ENCODE measurements around the gene ZIM2.

ZIM2 gene

DNA sequence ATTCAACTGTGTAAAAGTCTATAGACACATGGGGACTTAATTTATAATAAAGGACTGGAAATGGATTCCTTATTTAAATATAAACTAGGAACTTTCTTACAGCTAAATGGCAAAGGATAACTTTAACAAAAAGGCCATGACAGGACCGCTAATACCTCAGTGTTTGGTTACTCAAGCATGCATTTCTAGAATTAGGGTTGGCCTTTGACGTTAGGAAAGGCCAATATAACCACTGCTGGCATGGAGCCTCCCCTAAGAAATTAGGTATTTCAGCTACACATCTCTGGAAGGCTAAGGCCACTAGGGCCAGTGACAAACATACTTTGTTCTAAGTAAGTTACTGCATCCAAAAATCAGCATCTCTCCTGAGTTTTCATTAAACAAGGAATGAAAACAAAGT is 9.3 kb downstream of the ZIM2 start:
- H3K4me3 ChIP-seq (ENCODE audit: low read length in 2 of 2): no peak overlapping the region
- no peaks in the 10 kb centered on the region for H3K27me3 ChIP-seq (ENCODE audit: control insufficient read depth in 2 of 2, insufficient read depth in 2 of 2, low read length in 2 of 2)
- H3K36me3 ChIP-seq (ENCODE audit: control insufficient read depth in 2 of 2, insufficient read depth in 2 of 2, low read length in 2 of 2): no peaks in the 10 kb centered on the region
- H3K9ac ChIP-seq (ENCODE audit: low read depth in 1 of 2, low read length in 2 of 2): no peak overlapping the region
- peaks cover 5% of the 10 kb centered on the region in 2 donors for H3K9me3 ChIP-seq (ENCODE audit: control insufficient read depth in 2 of 2, low read length in 2 of 2)
- H3K27ac ChIP-seq (ENCODE audit: low read depth in 2 of 2, low read length in 2 of 2): no peak overlapping the region
- H3K4me1 ChIP-seq (ENCODE audit: control insufficient read depth in 2 of 2, insufficient read depth in 2 of 2, low read length in 2 of 2): no peaks in the 10 kb centered on the region

DNA sequence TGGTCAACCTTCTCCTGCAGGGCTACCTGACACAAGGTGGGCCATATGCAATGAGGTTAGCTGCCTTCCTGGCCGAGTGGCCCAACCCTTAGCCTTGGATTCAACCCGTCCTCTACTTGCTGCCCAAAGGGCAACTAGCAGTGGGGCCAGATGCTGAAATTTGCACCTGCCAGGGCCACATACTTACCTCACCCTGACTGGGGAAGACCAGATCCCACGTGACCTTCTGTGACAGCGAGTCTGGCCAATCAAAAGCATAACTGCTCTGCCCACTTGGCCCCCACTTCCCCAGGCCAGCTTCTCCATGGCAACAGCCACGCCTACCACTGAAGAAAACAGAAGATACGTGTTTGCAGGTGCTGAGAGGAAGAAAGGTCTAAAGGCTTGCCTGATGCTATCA is 10.9 kb downstream of the ZIM2 start:
- H3K27me3 ChIP-seq (ENCODE audit: control insufficient read depth in 2 of 2, insufficient read depth in 2 of 2, low read length in 2 of 2): no peaks in the 10 kb centered on the region
- H3K36me3 ChIP-seq (ENCODE audit: control insufficient read depth in 2 of 2, insufficient read depth in 2 of 2, low read length in 2 of 2): no peaks in the 10 kb centered on the region
- H3K9ac ChIP-seq (ENCODE audit: low read depth in 1 of 2, low read length in 2 of 2): no peak overlapping the region
- H3K4me1 ChIP-seq (ENCODE audit: control insufficient read depth in 2 of 2, insufficient read depth in 2 of 2, low read length in 2 of 2): no peaks in the 10 kb centered on the region
- H3K9me3 ChIP-seq (ENCODE audit: control insufficient read depth in 2 of 2, low read length in 2 of 2): peaks cover 2 to 5% of the 10 kb centered on the region in 2 donors
- H3K4me3 ChIP-seq (ENCODE audit: low read length in 2 of 2): no peak overlapping the region
- H3K27ac ChIP-seq (ENCODE audit: low read depth in 2 of 2, low read length in 2 of 2): no peak overlapping the region

DNA sequence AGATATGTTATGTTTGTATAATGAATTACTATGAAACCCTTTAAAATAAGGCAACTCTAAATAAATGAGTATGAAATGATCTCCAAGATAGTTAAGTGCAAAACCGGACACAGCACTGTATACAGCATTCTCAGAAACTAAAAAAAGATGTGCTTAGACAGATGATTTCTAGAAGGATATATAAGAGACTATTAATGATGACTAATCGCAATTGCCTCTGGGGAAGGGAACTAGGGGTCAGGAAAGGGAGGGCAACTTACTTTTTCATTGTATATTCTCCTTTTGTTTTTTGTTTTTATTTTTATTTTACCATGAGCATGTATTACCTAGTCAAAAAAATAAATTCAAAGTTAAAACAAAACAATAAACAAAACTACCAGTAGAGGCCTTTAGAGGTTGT is 12.8 kb downstream of the ZIM2 start:
- no peaks in the 10 kb centered on the region for H3K4me1 ChIP-seq (ENCODE audit: control insufficient read depth in 2 of 2, insufficient read depth in 2 of 2, low read length in 2 of 2)
- no peaks in the 10 kb centered on the region for H3K27me3 ChIP-seq (ENCODE audit: control insufficient read depth in 2 of 2, insufficient read depth in 2 of 2, low read length in 2 of 2)
- H3K9ac ChIP-seq (ENCODE audit: low read depth in 1 of 2, low read length in 2 of 2): no peak overlapping the region
- H3K27ac ChIP-seq (ENCODE audit: low read depth in 2 of 2, low read length in 2 of 2): no peak overlapping the region
- no peak overlapping the region for H3K4me3 ChIP-seq (ENCODE audit: low read length in 2 of 2)
- H3K9me3 ChIP-seq (ENCODE audit: control insufficient read depth in 2 of 2, low read length in 2 of 2): peaks cover 5 to 8% of the 10 kb centered on the region in 2 donors
- no peaks in the 10 kb centered on the region for H3K36me3 ChIP-seq (ENCODE audit: control insufficient read depth in 2 of 2, insufficient read depth in 2 of 2, low read length in 2 of 2)

DNA sequence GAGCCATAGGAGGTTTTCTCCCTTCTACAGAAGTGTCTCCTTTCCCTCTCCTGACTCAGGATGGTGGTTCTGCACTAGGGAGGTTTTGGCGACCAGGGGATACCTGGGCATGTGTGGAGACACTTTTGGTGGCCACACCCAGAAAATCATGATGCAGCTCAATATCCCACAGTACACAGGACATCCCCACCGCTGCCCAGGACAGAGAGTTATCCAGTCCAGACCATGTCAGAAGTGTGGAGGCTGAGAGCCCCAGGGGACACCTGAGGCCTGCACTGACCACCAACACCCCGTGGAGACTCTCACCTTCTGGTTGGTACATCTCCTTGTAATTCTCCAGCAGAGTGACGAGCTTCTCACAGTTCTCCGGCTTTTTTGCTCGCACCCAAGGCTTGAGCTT is 16.6 kb downstream of the ZIM2 start:
- H3K27me3 ChIP-seq (ENCODE audit: control insufficient read depth in 2 of 2, insufficient read depth in 2 of 2, low read length in 2 of 2): no peaks in the 10 kb centered on the region
- no peak overlapping the region for H3K4me3 ChIP-seq (ENCODE audit: low read length in 2 of 2)
- H3K4me1 ChIP-seq (ENCODE audit: control insufficient read depth in 2 of 2, insufficient read depth in 2 of 2, low read length in 2 of 2): no peaks in the 10 kb centered on the region
- no peak overlapping the region for H3K9ac ChIP-seq (ENCODE audit: low read depth in 1 of 2, low read length in 2 of 2)
- H3K27ac ChIP-seq (ENCODE audit: low read depth in 2 of 2, low read length in 2 of 2): no peak overlapping the region
- H3K9me3 ChIP-seq (ENCODE audit: control insufficient read depth in 2 of 2, low read length in 2 of 2): peaks cover 3 to 7% of the 10 kb centered on the region in 2 donors
- no peaks in the 10 kb centered on the region for H3K36me3 ChIP-seq (ENCODE audit: control insufficient read depth in 2 of 2, insufficient read depth in 2 of 2, low read length in 2 of 2)

DNA sequence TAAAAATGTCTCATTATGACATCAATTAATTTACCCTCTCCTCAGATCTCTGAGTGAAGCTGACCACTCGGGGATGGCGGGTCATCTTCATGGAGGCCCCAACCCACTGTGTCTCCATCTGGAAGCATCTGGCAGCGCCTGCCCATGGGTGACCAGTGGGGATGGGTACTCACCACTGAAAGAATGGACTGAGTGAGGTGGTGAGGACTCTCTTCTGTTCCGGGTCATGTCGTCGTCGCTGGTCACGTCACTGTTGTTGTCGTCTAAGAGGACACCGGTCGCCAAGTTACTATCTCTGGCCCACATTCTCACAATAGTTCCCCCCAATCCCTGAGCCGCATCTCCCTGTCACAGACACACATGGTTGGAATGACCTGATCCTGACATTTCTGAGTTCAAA is 17.1 kb downstream of the ZIM2 start:
- no peak overlapping the region for H3K27ac ChIP-seq (ENCODE audit: low read depth in 2 of 2, low read length in 2 of 2)
- H3K4me1 ChIP-seq (ENCODE audit: control insufficient read depth in 2 of 2, insufficient read depth in 2 of 2, low read length in 2 of 2): no peaks in the 10 kb centered on the region
- H3K9ac ChIP-seq (ENCODE audit: low read depth in 1 of 2, low read length in 2 of 2): no peak overlapping the region
- H3K27me3 ChIP-seq (ENCODE audit: control insufficient read depth in 2 of 2, insufficient read depth in 2 of 2, low read length in 2 of 2): no peaks in the 10 kb centered on the region
- no peaks in the 10 kb centered on the region for H3K36me3 ChIP-seq (ENCODE audit: control insufficient read depth in 2 of 2, insufficient read depth in 2 of 2, low read length in 2 of 2)
- peaks cover 3 to 7% of the 10 kb centered on the region in 2 donors for H3K9me3 ChIP-seq (ENCODE audit: control insufficient read depth in 2 of 2, low read length in 2 of 2)
- no peak overlapping the region for H3K4me3 ChIP-seq (ENCODE audit: low read length in 2 of 2)

DNA sequence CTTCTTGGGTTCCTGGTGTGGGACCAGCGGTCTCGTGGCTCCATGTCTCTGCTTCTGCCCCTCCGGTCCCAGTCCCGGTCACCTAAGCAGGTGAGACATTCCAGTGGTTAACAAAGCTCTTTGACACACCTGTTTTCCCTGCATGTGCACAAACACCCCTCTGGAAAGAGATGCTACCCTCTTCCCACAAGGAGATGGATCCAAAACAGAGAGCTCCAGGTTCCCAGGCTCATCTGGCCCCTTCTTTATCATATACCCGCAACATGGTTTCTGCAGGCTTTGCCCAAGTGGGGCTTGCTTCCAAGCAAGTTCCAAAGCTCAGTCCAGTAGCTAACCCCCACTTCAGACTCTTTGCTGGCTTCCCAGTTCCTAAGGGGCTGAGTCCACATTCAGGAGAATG is 17.8 kb downstream of the ZIM2 start:
- H3K36me3 ChIP-seq (ENCODE audit: control insufficient read depth in 2 of 2, insufficient read depth in 2 of 2, low read length in 2 of 2): no peaks in the 10 kb centered on the region
- H3K9ac ChIP-seq (ENCODE audit: low read depth in 1 of 2, low read length in 2 of 2): no peak overlapping the region
- H3K27ac ChIP-seq (ENCODE audit: low read depth in 2 of 2, low read length in 2 of 2): no peak overlapping the region
- no peak overlapping the region for H3K4me3 ChIP-seq (ENCODE audit: low read length in 2 of 2)
- H3K9me3 ChIP-seq (ENCODE audit: control insufficient read depth in 2 of 2, low read length in 2 of 2): peaks cover 0 to 7% of the 10 kb centered on the region in 2 donors
- no peaks in the 10 kb centered on the region for H3K27me3 ChIP-seq (ENCODE audit: control insufficient read depth in 2 of 2, insufficient read depth in 2 of 2, low read length in 2 of 2)
- H3K4me1 ChIP-seq (ENCODE audit: control insufficient read depth in 2 of 2, insufficient read depth in 2 of 2, low read length in 2 of 2): no peaks in the 10 kb centered on the region

DNA sequence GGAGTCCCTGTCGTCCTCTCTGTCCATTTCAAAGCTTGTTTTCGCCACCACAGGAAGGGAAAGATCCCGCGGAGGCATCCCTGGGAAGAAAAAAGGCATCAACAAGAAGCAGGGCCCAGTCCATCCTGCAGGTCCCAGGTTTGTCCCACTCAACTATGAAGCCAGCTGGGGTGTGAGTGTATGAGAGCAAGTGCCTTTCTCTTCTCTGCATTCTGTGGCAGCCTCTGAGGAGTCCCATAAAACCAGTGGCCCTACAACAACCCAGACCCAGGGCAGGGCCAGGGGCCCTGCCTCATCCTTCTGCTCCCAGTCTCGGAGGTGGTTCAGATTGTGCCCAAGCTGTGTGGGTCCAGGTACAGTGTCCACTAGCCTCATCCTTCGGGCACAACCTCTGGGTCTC is 18.9 kb downstream of the ZIM2 start:
- H3K4me3 ChIP-seq (ENCODE audit: low read length in 2 of 2): no peak overlapping the region
- no peaks in the 10 kb centered on the region for H3K36me3 ChIP-seq (ENCODE audit: control insufficient read depth in 2 of 2, insufficient read depth in 2 of 2, low read length in 2 of 2)
- no peak overlapping the region for H3K27ac ChIP-seq (ENCODE audit: low read depth in 2 of 2, low read length in 2 of 2)

DNA sequence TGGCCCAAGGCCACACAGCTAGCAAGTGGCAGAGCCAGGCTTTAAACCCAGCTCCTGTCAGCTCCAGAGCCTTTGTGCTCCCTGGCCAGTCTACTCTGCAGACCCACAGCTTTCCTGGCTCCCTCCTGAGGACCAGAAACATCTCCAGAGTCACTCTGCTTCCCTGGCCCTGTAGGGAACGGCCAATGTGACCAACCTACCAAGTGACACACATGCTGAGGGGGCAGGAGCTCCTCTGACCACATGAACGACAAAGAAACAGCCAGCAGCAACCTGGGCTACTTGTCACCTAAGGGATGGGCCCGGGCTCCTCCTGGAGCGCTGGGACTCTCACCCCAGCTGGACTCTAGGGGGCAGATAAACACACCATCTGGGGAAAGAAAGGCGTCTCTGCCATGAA is 19.3 kb downstream of the ZIM2 start:
- Histone ChIP-seq H3K4me3 (ENCODE audit: low read length in 2 of 2) (no peak overlapping the region), H3K27ac (ENCODE audit: low read depth in 2 of 2, low read length in 2 of 2) (no peak overlapping the region), H3K36me3 (ENCODE audit: control insufficient read depth in 2 of 2, insufficient read depth in 2 of 2, low read length in 2 of 2) (no peaks in the 10 kb centered on the region), H3K27me3 (ENCODE audit: control insufficient read depth in 2 of 2, insufficient read depth in 2 of 2, low read length in 2 of 2) (no peaks in the 10 kb centered on the region), H3K9ac (ENCODE audit: low read depth in 1 of 2, low read length in 2 of 2) (no peak overlapping the region), H3K9me3 (ENCODE audit: control insufficient read depth in 2 of 2, low read length in 2 of 2) (peaks cover 5 to 7% of the 10 kb centered on the region in 2 donors), H3K4me1 (ENCODE audit: control insufficient read depth in 2 of 2, insufficient read depth in 2 of 2, low read length in 2 of 2) (no peaks in the 10 kb centered on the region)

More for the DNA sequence above, 18.9 kb downstream of the ZIM2 start:
- Histone ChIP-seq H3K27me3 (ENCODE audit: control insufficient read depth in 2 of 2, insufficient read depth in 2 of 2, low read length in 2 of 2) (no peaks in the 10 kb centered on the region), H3K9me3 (ENCODE audit: control insufficient read depth in 2 of 2, low read length in 2 of 2) (peaks cover 2 to 7% of the 10 kb centered on the region in 2 donors), H3K4me1 (ENCODE audit: control insufficient read depth in 2 of 2, insufficient read depth in 2 of 2, low read length in 2 of 2) (no peaks in the 10 kb centered on the region), H3K9ac (ENCODE audit: low read depth in 1 of 2, low read length in 2 of 2) (no peak overlapping the region)

DNA sequence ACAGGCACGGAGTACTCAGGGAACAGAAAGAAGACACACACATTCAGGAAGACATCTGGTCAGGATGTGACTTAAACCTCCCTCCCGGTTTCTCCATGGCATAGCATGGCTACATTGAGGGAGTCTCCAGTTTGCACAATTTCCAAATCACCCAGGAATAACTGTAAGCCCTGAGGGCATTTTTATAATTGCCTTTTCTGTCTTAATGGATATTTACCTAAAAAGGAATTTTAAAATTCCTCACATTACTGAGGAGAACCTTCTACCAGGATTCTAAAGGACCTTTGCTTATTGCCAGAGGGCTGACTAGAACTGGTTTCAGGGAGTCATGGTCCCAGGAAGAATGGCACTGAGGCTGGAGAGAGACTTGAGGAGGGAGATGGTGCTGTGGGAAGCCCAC is 21.4 kb downstream of the ZIM2 start:
- H3K36me3 ChIP-seq (ENCODE audit: control insufficient read depth in 2 of 2, insufficient read depth in 2 of 2, low read length in 2 of 2): no peaks in the 10 kb centered on the region
- H3K27me3 ChIP-seq (ENCODE audit: control insufficient read depth in 2 of 2, insufficient read depth in 2 of 2, low read length in 2 of 2): no peaks in the 10 kb centered on the region
- H3K9me3 ChIP-seq (ENCODE audit: control insufficient read depth in 2 of 2, low read length in 2 of 2): peaks cover 5 to 7% of the 10 kb centered on the region in 2 donors
- no peak overlapping the region for H3K9ac ChIP-seq (ENCODE audit: low read depth in 1 of 2, low read length in 2 of 2)
- H3K4me1 ChIP-seq (ENCODE audit: control insufficient read depth in 2 of 2, insufficient read depth in 2 of 2, low read length in 2 of 2): no peaks in the 10 kb centered on the region
- H3K4me3 ChIP-seq (ENCODE audit: low read length in 2 of 2): no peak overlapping the region
- no peak overlapping the region for H3K27ac ChIP-seq (ENCODE audit: low read depth in 2 of 2, low read length in 2 of 2)

DNA sequence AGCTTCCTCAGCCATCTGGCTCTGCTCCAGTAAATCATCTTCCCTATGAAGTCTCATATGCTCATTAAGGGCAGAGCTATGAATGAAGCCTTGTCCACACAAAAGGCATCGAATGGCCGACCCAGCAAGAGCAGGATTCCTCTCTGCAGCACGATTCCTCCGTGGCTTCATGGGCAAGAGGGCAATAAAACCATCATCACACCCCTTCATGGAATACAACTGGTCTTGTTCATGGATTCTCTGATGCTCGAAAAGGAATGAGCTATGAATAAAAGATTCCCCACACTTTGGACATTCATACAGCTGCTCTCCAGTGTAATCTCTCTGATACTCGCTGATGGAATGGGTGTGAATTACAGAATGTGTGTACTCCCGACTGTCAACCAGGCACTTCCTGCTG is 25.9 kb downstream of the ZIM2 start:
- H3K27ac ChIP-seq (ENCODE audit: low read depth in 2 of 2, low read length in 2 of 2): no peak overlapping the region
- H3K9me3 ChIP-seq (ENCODE audit: control insufficient read depth in 2 of 2, low read length in 2 of 2): peaks cover 0 to 7% of the 10 kb centered on the region in 2 donors
- H3K4me3 ChIP-seq (ENCODE audit: low read length in 2 of 2): no peak overlapping the region
- no peak overlapping the region for H3K9ac ChIP-seq (ENCODE audit: low read depth in 1 of 2, low read length in 2 of 2)
- no peaks in the 10 kb centered on the region for H3K27me3 ChIP-seq (ENCODE audit: control insufficient read depth in 2 of 2, insufficient read depth in 2 of 2, low read length in 2 of 2)
- no peaks in the 10 kb centered on the region for H3K36me3 ChIP-seq (ENCODE audit: control insufficient read depth in 2 of 2, insufficient read depth in 2 of 2, low read length in 2 of 2)
- no peaks in the 10 kb centered on the region for H3K4me1 ChIP-seq (ENCODE audit: control insufficient read depth in 2 of 2, insufficient read depth in 2 of 2, low read length in 2 of 2)

DNA sequence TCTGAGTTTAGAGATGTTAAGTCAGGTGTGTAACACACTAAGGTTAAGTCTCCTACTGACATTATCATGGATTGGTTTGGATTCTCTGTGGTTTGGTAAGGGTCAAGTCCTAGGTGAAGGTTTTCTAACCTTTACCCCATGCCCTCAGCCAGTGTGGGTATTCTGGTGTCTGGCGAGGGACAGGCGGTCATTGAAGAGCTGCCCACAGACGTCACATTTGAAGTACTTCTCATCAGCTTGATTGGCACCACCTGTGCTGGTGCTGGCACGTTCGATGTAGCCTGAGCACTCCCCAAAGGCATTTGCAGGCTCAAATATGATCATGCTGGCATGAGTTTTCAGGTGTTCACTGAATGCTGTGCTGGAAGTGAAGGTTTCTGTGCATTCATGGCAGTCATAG is 27.0 kb downstream of the ZIM2 start:
- Histone ChIP-seq H3K4me3 (ENCODE audit: low read length in 2 of 2) (no peak overlapping the region), H3K9me3 (ENCODE audit: control insufficient read depth in 2 of 2, low read length in 2 of 2) (peaks cover 4 to 7% of the 10 kb centered on the region in 2 donors), H3K4me1 (ENCODE audit: control insufficient read depth in 2 of 2, insufficient read depth in 2 of 2, low read length in 2 of 2) (no peaks in the 10 kb centered on the region), H3K9ac (ENCODE audit: low read depth in 1 of 2, low read length in 2 of 2) (no peak overlapping the region), H3K27me3 (ENCODE audit: control insufficient read depth in 2 of 2, insufficient read depth in 2 of 2, low read length in 2 of 2) (no peaks in the 10 kb centered on the region), H3K36me3 (ENCODE audit: control insufficient read depth in 2 of 2, insufficient read depth in 2 of 2, low read length in 2 of 2) (no peaks in the 10 kb centered on the region), H3K27ac (ENCODE audit: low read depth in 2 of 2, low read length in 2 of 2) (no peak overlapping the region)

All from mucosa of rectum (tissue), 2 donors.